ENCODE measurements around the gene KCNC3. TPM values are rescaled to one million over a fixed set of nuclear protein-coding genes. Genes with fewer than 3 reads are reported as not detected.

Gene KCNC3
- total and polyA plus RNA-seq, 10 of the 15 experiments (the other 5 are each of a cell fraction or from before 2014, with no cell fraction given), result 0.08 to 3.8 (median 0.44) TPM; not detected in 2

- TF ChIP-seq SP1 (IDR thresholded peaks at IDR 0.05; ENCODE audit: low read depth, low read length) (peak; percentile 78), SMC3 (IDR thresholded peaks at IDR 0.05; ENCODE audit: borderline replicate concordance, low read length) (peak; percentile 72), POLR2AphosphoS2 (IDR thresholded peaks at IDR 0.05; ENCODE audit: low read depth, low read length) (0 out of 2 replicates have a peak, but pooled peaks have one; percentile 21), NFIC (IDR thresholded peaks at IDR 0.05; ENCODE audit: low read depth, low read length) (no peak), NRF1 (conservative IDR thresholded peaks at IDR 0.05; ENCODE audit: low read depth, low read length) (no peak), KDM1A (IDR thresholded peaks at IDR 0.05; ENCODE audit: borderline replicate concordance) (no peak), USF2 (IDR thresholded peaks at IDR 0.05; ENCODE audit: borderline replicate concordance, low read depth, low read length) (peak; percentile 79), EP300 (IDR thresholded peaks at IDR 0.05; ENCODE audit: borderline replicate concordance in 1 of 2, control insufficient read depth in 1 of 2, low read depth in 2 of 2, low read length in 2 of 2) (no peak), ZNF274 (IDR thresholded peaks at IDR 0.05; ENCODE audit: insufficient read depth, insufficient read length) (no peak), SPI1 (IDR thresholded peaks at IDR 0.05; ENCODE audit: borderline replicate concordance, insufficient read depth, low read depth, low read length) (no peak), IKZF1 (conservative IDR thresholded peaks at IDR 0.05) (peak; percentile 99), RAD51 (IDR thresholded peaks at IDR 0.05) (peak; percentile 98), SREBF2 (IDR thresholded peaks at IDR 0.05; ENCODE audit: low read length) (no peak), PAX5 (IDR thresholded peaks at IDR 0.05; ENCODE audit: borderline replicate concordance, low read depth, low read length) (no peak), E2F8 (IDR thresholded peaks at IDR 0.05; ENCODE audit: low read depth, partially characterized antibody) (no peak), ATF3 (IDR thresholded peaks at IDR 0.05; ENCODE audit: borderline replicate concordance, extremely low read depth, low read depth, low read length) (0 out of 2 replicates have a peak, but pooled peaks have one; percentile 46), ZBTB40 (IDR thresholded peaks at IDR 0.05; ENCODE audit: borderline replicate concordance) (peak; percentile 32; the same call in 1 of the 2 replicates)
- TF ChIP-seq, protein P1, sequence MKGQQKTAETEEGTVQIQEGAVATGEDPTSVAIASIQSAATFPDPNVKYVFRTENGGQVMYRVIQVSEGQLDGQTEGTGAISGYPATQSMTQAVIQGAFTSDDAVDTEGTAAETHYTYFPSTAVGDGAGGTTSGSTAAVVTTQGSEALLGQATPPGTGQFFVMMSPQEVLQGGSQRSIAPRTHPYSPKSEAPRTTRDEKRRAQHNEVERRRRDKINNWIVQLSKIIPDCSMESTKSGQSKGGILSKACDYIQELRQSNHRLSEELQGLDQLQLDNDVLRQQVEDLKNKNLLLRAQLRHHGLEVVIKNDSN (IDR thresholded peaks at IDR 0.05; ENCODE audit: borderline replicate concordance, extremely low read length, insufficient read depth, low read depth, low read length), result peak; percentile 89
These were observed 39.7 kb upstream of the KCNC3 start (continued) for GRCh38 chr19:50368649-50369570.
